ENCODE data around the gene MYZAP. TPM values are rescaled to one million over a fixed set of nuclear protein-coding genes. Genes with fewer than 3 reads are reported as not detected.

The MYZAP gene
- total and polyA plus RNA-seq, 9 of the 15 experiments (the other 6 are each of a cell fraction or from before 2014, with no cell fraction given), result 0.03 TPM; not detected in 8

GRCh38 chr15:57571725-57572124, 20.0 kb upstream of the MYZAP start:
- H4K20me1 ChIP-seq (replicated peaks; ENCODE audit: control insufficient read depth, insufficient read depth, low read length), result no peaks in the 10 kb centered on the region
- no TSS peak for BruUV-seq (replicated peaks)

More at GRCh38 chr15:57571725-57572124, 20.0 kb upstream of the MYZAP start:
- Histone ChIP-seq H3K4me1 (replicated peaks in 1 of 2; ENCODE audit: control insufficient read depth in 2 of 2, insufficient read depth in 2 of 2, low read length in 2 of 2) (no peaks in the 10 kb centered on the region; a peak in 1 of 5 replicates), H3K4me2 (ENCODE audit: insufficient read depth, low read length) (no peak overlapping the region), H2AFZ (ENCODE audit: low read depth, low read length) (no peak overlapping the region), H3K27ac (ENCODE audit: extremely low read depth, low read depth, low read length) (no peak overlapping the region), H3K9me3 (replicated peaks; ENCODE audit: control insufficient read depth, insufficient read depth, low read depth, low read length) (no peaks in the 10 kb centered on the region; the same call in 1 of the 2 replicates), H3K9me1 (ENCODE audit: control insufficient read depth, insufficient read depth, low read length) (no peaks in the 10 kb centered on the region), H3K4me3 (no peak overlapping the region), H3K27me3 (ENCODE audit: control insufficient read depth in 2 of 2, insufficient read depth in 2 of 2, low read length in 2 of 2) (peaks cover 7 to 30% of the 10 kb centered on the region in 2 experiments), H3K79me2 (ENCODE audit: control insufficient read depth, insufficient read depth, low read length) (no peaks in the 10 kb centered on the region), H3K36me3 (ENCODE audit: control insufficient read depth, insufficient read depth, low read length) (no peaks in the 10 kb centered on the region), H3K9ac (ENCODE audit: insufficient read depth in 1 of 2, low read depth in 2 of 2, low read length in 2 of 2) (no peak overlapping the region)
- POLR2A ChIA-PET, result no interaction called here
- CTCF ChIA-PET (ENCODE audit: low intra/inter-chr PET ratio), result no interaction called here
- no peak for TF ChIP-seq GABPB2 (CRISPR knock-in tag; conservative IDR thresholded peaks at IDR 0.05)
- TF ChIP-seq SNAPC5 (CRISPR knock-in tag; IDR thresholded peaks at IDR 0.05), result no peak
- TF ChIP-seq TFE3 (CRISPR knock-in tag; IDR thresholded peaks at IDR 0.05), result peak; percentile 90
- TF ChIP-seq TOE1 (IDR thresholded peaks at IDR 0.05; ENCODE audit: borderline replicate concordance), result peak; percentile 29; the same call in 1 of the 2 replicates
- no peak for TF ChIP-seq TOE1 (CRISPR knock-in tag; IDR thresholded peaks at IDR 0.05; ENCODE audit: borderline replicate concordance, low read depth)
- no peak for TF ChIP-seq ZNF280B (CRISPR knock-in tag; IDR thresholded peaks at IDR 0.05)
- TF ChIP-seq NR2C2 (CRISPR knock-in tag; IDR thresholded peaks at IDR 0.05), result no peak
- TF ChIP-seq NR2C2 (tag; IDR thresholded peaks at IDR 0.05), result no peak
- peak; percentile 58; the same call in 1 of the 2 replicates for TF ChIP-seq RAD51 (IDR thresholded peaks at IDR 0.05; ENCODE audit: borderline replicate concordance, low read depth)
- peak; percentile 32; the same call in 1 of the 2 replicates for TF ChIP-seq USF2 (CRISPR knock-in tag; IDR thresholded peaks at IDR 0.05)
- ATAC-seq (no peak), DNase-seq (ENCODE audit: extremely low read depth in 1 of 4, low spot score in 3 of 4) (no peak), FAIRE-seq (peak; percentile 37)
- WGBS (ENCODE audit: insufficient coverage, low coverage, missing lambda C conversion rate), result 5% methylated on average over 7 of the region's 7 CpGs
- intact Hi-C loops (cut with micrococcal nuclease) (loop anchor here (10.0 kb wide), 1 partner anchor 173 kb away; no protein-coding TSS in a partner anchor), in situ Hi-C loops (cut with MboI) (loop anchor here (25.0 kb wide), 1 partner anchor 491 kb away; the partner anchor contains the start of gene ALDH1A2)
